IPS DF 19.7 (cell line): ENCODE data around the gene OCLN.
"Not testable (repeated sequence)": the region's sequence is repeated elsewhere in the genome, so short reads cannot be mapped to it uniquely, and the experiment has no call there.

Experiments used
- DNase-seq: peaks from one replicate; pipeline ENCODE4 v3.0.0-alpha.2; 2013; ENCODE audit warnings: low read depth, low spot score

OCLN gene

GRCh38 chr5:69491027-69491426, 1.6 kb upstream of the OCLN start:
- DNase-seq = no peak

GRCh38 chr5:69491838-69492390, 676 bp upstream of the OCLN start:
- no peak for DNase-seq

- DNase-seq = no peak
Observed at GRCh38 chr5:69492923-69493395, 369 bp downstream of the OCLN start.

GRCh38 chr5:69493396-69494133, 975 bp downstream of the OCLN start:
- no peak for DNase-seq

GRCh38 chr5:69494452-69494851, 1.9 kb downstream of the OCLN start:
- DNase-seq = no peak

GRCh38 chr5:69497006-69497520, 4.5 kb downstream of the OCLN start:
- DNase-seq = no peak

- DNase-seq = no peak
Observed at GRCh38 chr5:69498384-69498783, 5.8 kb downstream of the OCLN start.

GRCh38 chr5:69502367-69502766, 9.8 kb downstream of the OCLN start:
- DNase-seq = no peak

GRCh38 chr5:69502767-69503488, 10.3 kb downstream of the OCLN start:
- DNase-seq = no peak

GRCh38 chr5:69504036-69504435, 11.4 kb downstream of the OCLN start:
- DNase-seq = no peak

GRCh38 chr5:69505306-69505705, 12.7 kb downstream of the OCLN start:
- DNase-seq = no peak

GRCh38 chr5:69509212-69509611, 16.6 kb downstream of the OCLN start:
- no peak for DNase-seq

GRCh38 chr5:69510694-69511093, 18.1 kb downstream of the OCLN start:
- DNase-seq = no peak

GRCh38 chr5:69512740-69513260, 20.2 kb downstream of the OCLN start:
- DNase-seq = no peak

- not testable (repeated sequence) for DNase-seq
Observed at GRCh38 chr5:69515570-69515969, 23.0 kb downstream of the OCLN start.

GRCh38 chr5:69516769-69517168, 24.2 kb downstream of the OCLN start:
- no peak for DNase-seq

- no peak for DNase-seq
Observed at GRCh38 chr5:69517763-69518212, 25.2 kb downstream of the OCLN start.

- DNase-seq = no peak
Observed at GRCh38 chr5:69519285-69519684, 26.7 kb downstream of the OCLN start.

GRCh38 chr5:69522035-69522434, 29.4 kb downstream of the OCLN start:
- no peak for DNase-seq

GRCh38 chr5:69525490-69525889, 32.9 kb downstream of the OCLN start:
- no peak for DNase-seq

GRCh38 chr5:69526660-69527059, 34.1 kb downstream of the OCLN start:
- no peak for DNase-seq

- no peak for DNase-seq
Observed at GRCh38 chr5:69527128-69527770, 34.7 kb downstream of the OCLN start.
